ENCODE results near the gene IL22RA2.

IL22RA2 gene

DNA sequence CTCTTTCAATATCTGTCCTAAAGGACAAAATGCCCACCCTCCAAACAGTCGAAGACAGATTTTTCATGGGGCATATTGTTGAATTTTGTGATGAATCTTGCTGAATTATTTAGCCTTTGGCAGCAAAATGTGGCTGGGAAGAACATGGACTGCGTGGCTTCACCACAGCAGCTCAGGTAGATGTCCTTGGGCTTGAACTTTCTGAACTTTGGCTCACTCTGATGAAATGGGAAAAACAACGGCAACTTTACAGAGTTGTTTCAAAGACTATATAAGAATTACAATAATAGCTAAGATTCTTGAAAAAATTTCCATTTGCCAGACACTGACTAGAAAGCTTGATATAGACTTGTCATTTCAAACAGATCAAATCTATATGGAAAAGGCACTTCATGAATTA lies 75.9 kb downstream of the IL22RA2 start:
- H3K4me3 ChIP-seq (ENCODE audit: insufficient read depth, low read depth, low read length) = no peak overlapping the region
- WGBS, 2 experiments = 98 to 99% methylated on average over 2 to 3 of the region's 3 CpGs
- no peaks in the 10 kb centered on the region for H3K36me3 ChIP-seq (ENCODE audit: control insufficient read depth, insufficient read depth, low read length)
- no peaks in the 10 kb centered on the region for H3K27me3 ChIP-seq (ENCODE audit: control insufficient read depth, insufficient read depth, low read length, poor library complexity, severe bottlenecking)
- no peak overlapping the region for H3K27ac ChIP-seq (ENCODE audit: insufficient read depth, low read depth, low read length, poor library complexity, severe bottlenecking)
- H3K4me1 ChIP-seq (ENCODE audit: control insufficient read depth, insufficient read depth, low read length) = no peaks in the 10 kb centered on the region
- H3K9me3 ChIP-seq (ENCODE audit: control insufficient read depth, low read length) = no peaks in the 10 kb centered on the region

DNA sequence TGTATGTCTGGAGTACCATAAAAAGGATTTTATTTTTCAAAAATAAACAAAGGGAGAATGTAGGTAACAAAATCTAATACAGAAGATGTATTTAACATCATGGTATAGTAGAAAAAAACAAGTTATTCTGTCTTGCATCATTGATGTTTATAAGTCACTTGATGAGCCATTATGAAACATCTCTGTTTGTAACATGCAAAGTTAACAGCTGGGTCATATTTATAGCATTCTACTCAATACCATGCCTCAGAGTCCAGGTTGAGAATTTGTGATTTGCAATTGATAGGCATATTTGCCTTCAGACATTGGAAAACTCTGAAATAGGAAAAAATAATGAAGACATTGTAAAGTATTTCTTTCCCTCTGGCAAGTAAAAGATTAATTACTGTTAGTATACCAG lies 76.4 kb downstream of the IL22RA2 start:
- no peak overlapping the region for H3K4me3 ChIP-seq (ENCODE audit: insufficient read depth, low read depth, low read length)
- no peaks in the 10 kb centered on the region for H3K27me3 ChIP-seq (ENCODE audit: control insufficient read depth, insufficient read depth, low read length, poor library complexity, severe bottlenecking)
- H3K4me1 ChIP-seq (ENCODE audit: control insufficient read depth, insufficient read depth, low read length) = no peaks in the 10 kb centered on the region
- H3K36me3 ChIP-seq (ENCODE audit: control insufficient read depth, insufficient read depth, low read length) = no peaks in the 10 kb centered on the region
- no peaks in the 10 kb centered on the region for H3K9me3 ChIP-seq (ENCODE audit: control insufficient read depth, low read length)
- no peak overlapping the region for H3K27ac ChIP-seq (ENCODE audit: insufficient read depth, low read depth, low read length, poor library complexity, severe bottlenecking)

DNA sequence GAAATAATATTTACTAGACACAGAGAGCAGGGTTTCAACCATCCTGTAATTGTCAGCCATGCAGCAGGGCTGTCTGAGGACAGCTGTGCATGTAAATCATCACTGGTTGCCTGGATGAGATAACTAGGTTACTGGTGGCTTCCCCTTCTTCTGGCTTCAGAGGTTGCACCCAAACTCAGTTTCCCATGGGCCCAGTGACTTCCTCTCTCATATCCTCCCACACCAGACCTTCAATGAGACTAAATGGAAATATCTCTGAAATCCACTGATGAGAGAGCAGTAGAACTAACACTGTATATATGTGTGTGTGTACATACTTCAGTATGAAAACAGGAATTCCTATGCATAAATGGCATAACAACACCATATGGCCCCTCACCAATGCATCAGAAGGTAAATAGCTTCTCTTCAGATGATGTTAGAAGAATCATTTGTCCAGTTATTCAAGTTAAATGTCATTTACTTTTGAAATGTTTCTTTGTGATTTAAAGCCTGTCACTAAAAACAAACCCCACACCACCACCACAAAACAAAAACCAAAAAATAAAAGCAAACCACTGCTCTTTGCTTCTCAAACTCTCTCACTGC lies 77.7 kb downstream of the IL22RA2 start:
- no peak overlapping the region for H3K27ac ChIP-seq (ENCODE audit: insufficient read depth, low read depth, low read length, poor library complexity, severe bottlenecking)
- no peaks in the 10 kb centered on the region for H3K27me3 ChIP-seq (ENCODE audit: control insufficient read depth, insufficient read depth, low read length, poor library complexity, severe bottlenecking)
- no peaks in the 10 kb centered on the region for H3K36me3 ChIP-seq (ENCODE audit: control insufficient read depth, insufficient read depth, low read length)
- H3K4me1 ChIP-seq (ENCODE audit: control insufficient read depth, insufficient read depth, low read length) = no peaks in the 10 kb centered on the region
- no peak overlapping the region for H3K4me3 ChIP-seq (ENCODE audit: insufficient read depth, low read depth, low read length)
- no peaks in the 10 kb centered on the region for H3K9me3 ChIP-seq (ENCODE audit: control insufficient read depth, low read length)

DNA sequence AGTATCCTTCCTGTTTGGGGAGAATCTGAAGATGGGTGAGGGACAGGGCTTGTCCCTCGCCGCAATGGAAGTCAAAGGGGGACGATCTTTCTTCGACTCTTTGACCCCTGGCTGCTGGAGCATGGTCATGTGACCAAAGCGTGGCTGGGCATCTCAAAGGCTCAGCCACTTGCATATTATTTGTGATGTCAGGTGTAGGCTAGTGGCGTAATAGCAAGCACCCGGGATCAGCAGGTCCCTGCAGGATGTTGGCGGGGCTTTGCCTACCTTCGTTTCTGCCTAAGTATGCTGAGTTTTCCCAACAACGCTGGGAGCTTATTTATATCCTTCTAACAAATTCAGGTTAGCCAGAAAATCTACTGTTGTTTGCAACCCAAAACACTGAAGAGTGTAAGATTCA lies 78.4 kb downstream of the IL22RA2 start:
- 83 to 87% methylated on average over 10 of the region's 10 CpGs for WGBS, 2 experiments
- no peak overlapping the region for H3K27ac ChIP-seq (ENCODE audit: insufficient read depth, low read depth, low read length, poor library complexity, severe bottlenecking)
- no peak overlapping the region for H3K4me3 ChIP-seq (ENCODE audit: insufficient read depth, low read depth, low read length)

DNA sequence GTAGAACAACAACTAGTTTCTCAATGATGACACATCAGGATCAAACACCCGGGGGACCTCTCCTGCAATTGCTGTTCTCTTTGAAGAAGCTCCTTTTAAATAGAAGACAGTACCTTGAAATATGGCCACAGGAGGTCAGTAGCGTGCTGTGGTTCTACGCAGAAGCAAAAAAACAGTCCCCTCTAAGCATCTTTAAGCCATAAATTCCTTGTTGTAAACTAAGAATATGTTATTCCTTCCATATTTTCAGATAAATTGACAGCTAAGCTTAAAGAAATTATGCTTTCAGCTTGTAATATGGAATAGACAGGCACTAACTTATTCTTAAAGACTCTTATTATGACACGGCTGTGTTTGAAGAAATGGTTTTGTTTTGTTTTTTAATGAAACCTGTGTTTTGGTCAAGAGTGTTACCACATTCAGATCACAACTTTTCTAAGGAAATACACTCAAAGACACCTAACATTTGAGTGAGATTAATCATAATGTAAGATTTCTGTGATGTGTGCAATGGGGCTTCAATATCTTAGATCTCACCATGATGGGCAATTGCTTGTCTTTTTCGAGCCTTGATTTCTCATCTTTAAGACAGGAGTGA lies 78.9 kb downstream of the IL22RA2 start:
- Histone ChIP-seq H3K4me3 (ENCODE audit: insufficient read depth, low read depth, low read length) (no peak overlapping the region), H3K4me1 (ENCODE audit: control insufficient read depth, insufficient read depth, low read length) (no peaks in the 10 kb centered on the region), H3K27ac (ENCODE audit: insufficient read depth, low read depth, low read length, poor library complexity, severe bottlenecking) (no peak overlapping the region), H3K36me3 (ENCODE audit: control insufficient read depth, insufficient read depth, low read length) (no peaks in the 10 kb centered on the region), H3K27me3 (ENCODE audit: control insufficient read depth, insufficient read depth, low read length, poor library complexity, severe bottlenecking) (no peaks in the 10 kb centered on the region), H3K9me3 (ENCODE audit: control insufficient read depth, low read length) (no peaks in the 10 kb centered on the region)
- 43 to 49% methylated on average over 3 to 4 of the region's 5 CpGs for WGBS, 2 experiments

More for the DNA sequence above, 78.4 kb downstream of the IL22RA2 start:
- H3K27me3 ChIP-seq (ENCODE audit: control insufficient read depth, insufficient read depth, low read length, poor library complexity, severe bottlenecking) = no peaks in the 10 kb centered on the region
- no peaks in the 10 kb centered on the region for H3K36me3 ChIP-seq (ENCODE audit: control insufficient read depth, insufficient read depth, low read length)
- no peaks in the 10 kb centered on the region for H3K9me3 ChIP-seq (ENCODE audit: control insufficient read depth, low read length)
- no peaks in the 10 kb centered on the region for H3K4me1 ChIP-seq (ENCODE audit: control insufficient read depth, insufficient read depth, low read length)
